ENCODE measurements around the gene SLCO2B1.

Gene SLCO2B1

DNA sequence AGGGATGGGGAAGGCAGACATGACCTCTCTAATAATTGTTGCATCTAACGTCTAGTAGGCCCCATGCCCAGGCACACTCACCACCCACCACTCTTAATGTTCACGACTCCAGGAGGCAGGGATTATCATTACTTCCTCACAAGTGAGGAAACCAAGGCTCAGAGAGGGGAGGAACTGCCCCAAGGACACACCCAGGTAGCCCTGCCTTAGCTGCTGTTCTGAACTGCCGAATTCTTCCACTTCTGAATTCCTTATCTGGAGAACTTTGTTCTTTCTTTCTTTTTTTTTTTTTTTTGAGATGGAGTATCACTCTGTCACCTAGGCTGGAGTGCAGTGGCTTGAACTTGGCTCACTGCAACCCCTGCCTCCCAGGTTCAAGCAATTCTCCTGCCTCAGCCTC, 16.7 kb downstream of the SLCO2B1 start:
- no peaks in the 10 kb centered on the region for H3K4me1 ChIP-seq (ENCODE audit: control insufficient read depth, insufficient read depth, low read length)
- no peak overlapping the region for H3K4me3 ChIP-seq (ENCODE audit: low read depth, low read length)
- H3K27ac ChIP-seq (ENCODE audit: extremely low read depth, low read depth, low read length), result no peak overlapping the region
- H3K9me3 ChIP-seq (ENCODE audit: control insufficient read depth, insufficient read depth, low read depth, low read length), result no peaks in the 10 kb centered on the region
- ChIA-PET CTCF (interaction anchor here (0.6 to 1.3 kb wide), 3 partner anchors 25 to 98 kb away, joined by 3 to 4 read pairs (median 3); no protein-coding TSS in a partner anchor), POLR2A (no interaction called here)
- TF ChIP-seq ZNF529 (tag by site-specific recombination; IDR thresholded peaks at IDR 0.05; ENCODE audit: insufficient replicate concordance) (no peak), ZNF23 (tag by site-specific recombination; IDR thresholded peaks at IDR 0.05; ENCODE audit: borderline replicate concordance) (no peak), ZBTB17 (tag by site-specific recombination; IDR thresholded peaks at IDR 0.05) (no peak), BCL11B (tag by site-specific recombination; IDR thresholded peaks at IDR 0.05; ENCODE audit: low read depth) (no peak), REPIN1 (tag by site-specific recombination; IDR thresholded peaks at IDR 0.05; ENCODE audit: low read depth) (no peak), FEZF1 (tag by site-specific recombination; IDR thresholded peaks at IDR 0.05) (no peak), ZSCAN16 (tag by site-specific recombination; IDR thresholded peaks at IDR 0.05) (no peak), ZNF792 (tag by site-specific recombination; IDR thresholded peaks at IDR 0.05) (no peak), ZNF223 (tag by site-specific recombination; IDR thresholded peaks at IDR 0.05) (no peak), ZNF266 (tag by site-specific recombination; IDR thresholded peaks at IDR 0.05; ENCODE audit: low read depth) (no peak), ZNF155 (tag by site-specific recombination; IDR thresholded peaks at IDR 0.05) (no peak), ZNF350 (tag by site-specific recombination; IDR thresholded peaks at IDR 0.05) (no peak), ZNF423 (tag by site-specific recombination; IDR thresholded peaks at IDR 0.05) (no peak), KLF16 (tag by site-specific recombination; IDR thresholded peaks at IDR 0.05) (no peak), GLIS1 (tag by site-specific recombination; IDR thresholded peaks at IDR 0.05) (no peak), ZNF302 (tag by site-specific recombination; IDR thresholded peaks at IDR 0.05; ENCODE audit: low read depth) (no peak), ZBTB8A (tag by site-specific recombination; IDR thresholded peaks at IDR 0.05) (no peak)
- TF ChIP-seq, protein P1, sequence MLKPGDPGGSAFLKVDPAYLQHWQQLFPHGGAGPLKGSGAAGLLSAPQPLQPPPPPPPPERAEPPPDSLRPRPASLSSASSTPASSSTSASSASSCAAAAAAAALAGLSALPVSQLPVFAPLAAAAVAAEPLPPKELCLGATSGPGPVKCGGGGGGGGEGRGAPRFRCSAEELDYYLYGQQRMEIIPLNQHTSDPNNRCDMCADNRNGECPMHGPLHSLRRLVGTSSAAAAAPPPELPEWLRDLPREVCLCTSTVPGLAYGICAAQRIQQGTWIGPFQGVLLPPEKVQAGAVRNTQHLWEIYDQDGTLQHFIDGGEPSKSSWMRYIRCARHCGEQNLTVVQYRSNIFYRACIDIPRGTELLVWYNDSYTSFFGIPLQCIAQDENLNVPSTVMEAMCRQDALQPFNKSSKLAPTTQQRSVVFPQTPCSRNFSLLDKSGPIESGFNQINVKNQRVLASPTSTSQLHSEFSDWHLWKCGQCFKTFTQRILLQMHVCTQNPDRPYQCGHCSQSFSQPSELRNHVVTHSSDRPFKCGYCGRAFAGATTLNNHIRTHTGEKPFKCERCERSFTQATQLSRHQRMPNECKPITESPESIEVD (tag by site-specific recombination; IDR thresholded peaks at IDR 0.05), result no peak
- TF ChIP-seq, protein P2, sequence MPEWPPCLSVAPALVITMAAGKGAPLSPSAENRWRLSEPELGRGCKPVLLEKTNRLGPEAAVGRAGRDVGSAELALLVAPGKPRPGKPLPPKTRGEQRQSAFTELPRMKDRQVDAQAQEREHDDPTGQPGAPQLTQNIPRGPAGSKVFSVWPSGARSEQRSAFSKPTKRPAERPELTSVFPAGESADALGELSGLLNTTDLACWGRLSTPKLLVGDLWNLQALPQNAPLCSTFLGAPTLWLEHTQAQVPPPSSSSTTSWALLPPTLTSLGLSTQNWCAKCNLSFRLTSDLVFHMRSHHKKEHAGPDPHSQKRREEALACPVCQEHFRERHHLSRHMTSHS (tag by site-specific recombination; IDR thresholded peaks at IDR 0.05), result no peak
- H3K36me3 ChIP-seq (ENCODE audit: control insufficient read depth in 2 of 2, insufficient read depth in 1 of 2, low read length in 2 of 2), result no peaks in the 10 kb centered on the region

DNA sequence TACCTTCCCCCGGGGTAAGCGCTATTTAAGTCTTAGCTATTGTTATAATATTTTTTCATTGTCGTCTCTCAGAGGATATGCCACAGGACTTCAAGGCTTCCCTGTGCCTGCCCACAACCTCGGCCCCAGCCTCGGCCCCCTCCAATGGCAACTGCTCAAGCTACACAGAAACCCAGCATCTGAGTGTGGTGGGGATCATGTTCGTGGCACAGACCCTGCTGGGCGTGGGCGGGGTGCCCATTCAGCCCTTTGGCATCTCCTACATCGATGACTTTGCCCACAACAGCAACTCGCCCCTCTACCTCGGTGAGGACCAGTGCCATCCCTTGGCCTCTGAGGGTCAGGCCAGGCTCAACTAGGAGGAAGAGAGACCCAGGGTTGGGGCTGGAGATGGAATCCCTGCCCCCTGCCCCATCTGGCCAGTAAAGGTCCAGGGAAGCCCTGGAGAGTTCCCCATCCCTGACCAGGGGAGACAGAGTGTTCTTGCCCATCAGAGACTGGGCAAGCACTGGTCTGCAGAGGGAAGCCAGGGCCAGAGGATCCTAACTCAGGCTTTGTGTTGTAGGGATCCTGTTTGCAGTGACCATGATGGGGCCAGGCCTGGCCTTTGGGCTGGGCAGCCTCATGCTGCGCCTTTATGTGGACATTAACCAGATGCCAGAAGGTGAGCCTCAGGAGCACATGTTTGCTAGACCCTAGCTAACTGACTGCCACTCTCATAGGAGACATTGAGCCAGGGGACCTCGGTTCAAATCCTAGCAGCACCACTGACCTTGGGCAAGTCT, 18.4 kb downstream of the SLCO2B1 start:
- Histone ChIP-seq H3K36me3 (ENCODE audit: control insufficient read depth in 2 of 2, insufficient read depth in 1 of 2, low read length in 2 of 2) (no peaks in the 10 kb centered on the region), H3K27ac (ENCODE audit: extremely low read depth, low read depth, low read length) (no peak overlapping the region), H3K9me3 (ENCODE audit: control insufficient read depth, insufficient read depth, low read depth, low read length) (no peaks in the 10 kb centered on the region), H3K4me1 (ENCODE audit: control insufficient read depth, insufficient read depth, low read length) (no peaks in the 10 kb centered on the region), H3K4me3 (ENCODE audit: low read depth, low read length) (no peak overlapping the region)
- CTCF ChIA-PET, result interaction anchor here (1.0 to 1.6 kb wide), 3 partner anchors 25 to 78 kb away, joined by 3 to 4 read pairs (median 4); no protein-coding TSS in a partner anchor
- TF ChIP-seq ZNF366 (tag by site-specific recombination; conservative IDR thresholded peaks at IDR 0.05), result no peak
- TF ChIP-seq ZNF48 (tag by site-specific recombination; IDR thresholded peaks at IDR 0.05), result no peak
- TF ChIP-seq ZSCAN30 (tag by site-specific recombination; IDR thresholded peaks at IDR 0.05), result no peak
- TF ChIP-seq ZNF544 (tag by site-specific recombination; IDR thresholded peaks at IDR 0.05), result no peak
- TF ChIP-seq ZBTB48 (tag by site-specific recombination; IDR thresholded peaks at IDR 0.05), result no peak
- TF ChIP-seq, protein P3, sequence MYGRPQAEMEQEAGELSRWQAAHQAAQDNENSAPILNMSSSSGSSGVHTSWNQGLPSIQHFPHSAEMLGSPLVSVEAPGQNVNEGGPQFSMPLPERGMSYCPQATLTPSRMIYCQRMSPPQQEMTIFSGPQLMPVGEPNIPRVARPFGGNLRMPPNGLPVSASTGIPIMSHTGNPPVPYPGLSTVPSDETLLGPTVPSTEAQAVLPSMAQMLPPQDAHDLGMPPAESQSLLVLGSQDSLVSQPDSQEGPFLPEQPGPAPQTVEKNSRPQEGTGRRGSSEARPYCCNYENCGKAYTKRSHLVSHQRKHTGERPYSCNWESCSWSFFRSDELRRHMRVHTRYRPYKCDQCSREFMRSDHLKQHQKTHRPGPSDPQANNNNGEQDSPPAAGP (tag by site-specific recombination; IDR thresholded peaks at IDR 0.05), result no peak
- no peak for TF ChIP-seq TCF7L2 (IDR thresholded peaks at IDR 0.05; ENCODE audit: borderline replicate concordance, low read depth, low read length)
- TF ChIP-seq, protein P4, sequence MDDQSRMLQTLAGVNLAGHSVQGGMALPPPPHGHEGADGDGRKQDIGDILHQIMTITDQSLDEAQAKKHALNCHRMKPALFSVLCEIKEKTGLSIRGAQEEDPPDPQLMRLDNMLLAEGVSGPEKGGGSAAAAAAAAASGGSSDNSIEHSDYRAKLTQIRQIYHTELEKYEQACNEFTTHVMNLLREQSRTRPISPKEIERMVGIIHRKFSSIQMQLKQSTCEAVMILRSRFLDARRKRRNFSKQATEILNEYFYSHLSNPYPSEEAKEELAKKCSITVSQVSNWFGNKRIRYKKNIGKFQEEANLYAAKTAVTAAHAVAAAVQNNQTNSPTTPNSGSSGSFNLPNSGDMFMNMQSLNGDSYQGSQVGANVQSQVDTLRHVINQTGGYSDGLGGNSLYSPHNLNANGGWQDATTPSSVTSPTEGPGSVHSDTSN (CRISPR knock-in tag; IDR thresholded peaks at IDR 0.05), result no peak
- TF ChIP-seq, protein P5, sequence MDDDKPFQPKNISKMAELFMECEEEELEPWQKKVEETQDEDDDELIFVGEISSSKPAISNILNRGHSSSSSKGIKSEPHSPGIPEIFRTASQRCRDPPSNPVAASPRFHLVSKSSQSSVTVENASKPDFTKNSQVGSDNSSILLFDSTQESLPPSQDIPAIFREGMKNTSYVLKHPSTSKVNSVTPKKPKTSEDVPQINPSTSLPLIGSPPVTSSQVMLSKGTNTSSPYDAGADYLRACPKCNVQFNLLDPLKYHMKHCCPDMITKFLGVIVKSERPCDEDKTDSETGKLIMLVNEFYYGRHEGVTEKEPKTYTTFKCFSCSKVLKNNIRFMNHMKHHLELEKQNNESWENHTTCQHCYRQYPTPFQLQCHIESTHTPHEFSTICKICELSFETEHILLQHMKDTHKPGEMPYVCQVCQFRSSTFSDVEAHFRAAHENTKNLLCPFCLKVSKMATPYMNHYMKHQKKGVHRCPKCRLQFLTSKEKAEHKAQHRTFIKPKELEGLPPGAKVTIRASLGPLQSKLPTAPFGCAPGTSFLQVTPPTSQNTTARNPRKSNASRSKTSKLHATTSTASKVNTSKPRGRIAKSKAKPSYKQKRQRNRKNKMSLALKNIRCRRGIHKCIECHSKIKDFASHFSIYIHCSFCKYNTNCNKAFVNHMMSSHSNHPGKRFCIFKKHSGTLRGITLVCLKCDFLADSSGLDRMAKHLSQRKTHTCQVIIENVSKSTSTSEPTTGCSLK (tag by site-specific recombination; IDR thresholded peaks at IDR 0.05), result no peak
- TF ChIP-seq, protein P6, sequence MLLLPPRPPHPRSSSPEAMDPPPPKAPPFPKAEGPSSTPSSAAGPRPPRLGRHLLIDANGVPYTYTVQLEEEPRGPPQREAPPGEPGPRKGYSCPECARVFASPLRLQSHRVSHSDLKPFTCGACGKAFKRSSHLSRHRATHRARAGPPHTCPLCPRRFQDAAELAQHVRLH (tag by site-specific recombination; IDR thresholded peaks at IDR 0.05), result no peak
- POLR2A ChIA-PET, result no interaction called here

Data from HEK293 (cell line).